ENCODE measurements around the gene PACRG. TPM values are rescaled to one million over a fixed set of nuclear protein-coding genes. Genes with fewer than 3 reads are reported as not detected.

Gene PACRG
- total and polyA plus RNA-seq, 2 of the 13 experiments (the other 11 are each of a cell fraction or from before 2014, with no cell fraction given) = 0.13 TPM; not detected in 1

- in situ Hi-C loops (cut with HindIII; ENCODE audit: extremely low pct_ligation_motif_present, low pct_unique_long_range_greater_than_20kb) = no loop called here
These were observed 212.7 kb downstream of the PACRG start for GRCh38 chr6:162940426-162940825.

More at GRCh38 chr6:162940426-162940825, 212.7 kb downstream of the PACRG start:
- DNase-seq (ENCODE audit: low spot score) (no peak), ATAC-seq (no peak), FAIRE-seq (no peak)
- 26% methylated on average over 5 of the region's 5 CpGs for WGBS (ENCODE audit: low lambda C conversion rate)
- no peaks in the 10 kb centered on the region for H3K4me1 ChIP-seq (ENCODE audit: insufficient read depth, low read length)
- no peak overlapping the region for H3K27ac ChIP-seq (ENCODE audit: extremely low read length, insufficient read depth, low read length)
- intact Hi-C loops (cut with micrococcal nuclease; ENCODE audit: unreplicated experiment) = no loop called here
- ChIA-PET POLR2A (no interaction called here), CTCF (ENCODE audit: low intra/inter-chr PET ratio, low total read pairs) (no interaction called here)
- no peak overlapping the region for H3K4me2 ChIP-seq (ENCODE audit: low read depth, low read length)
- no peaks in the 10 kb centered on the region for H3K79me2 ChIP-seq (ENCODE audit: insufficient read depth, low read length)
- no TSS peak for BruUV-seq (replicated peaks)
- H3K4me3 ChIP-seq (replicated peaks in 1 of 3; ENCODE audit: insufficient read depth in 1 of 3, low read depth in 2 of 3, low read length in 3 of 3) = no peak overlapping the region
- no peak overlapping the region for H3K9ac ChIP-seq (ENCODE audit: insufficient read depth, low read depth, low read length)
- peaks cover 86% of the 10 kb centered on the region for H3K9me3 ChIP-seq (ENCODE audit: low read length)
- no peaks in the 10 kb centered on the region for H3K36me3 ChIP-seq (replicated peaks in 1 of 2; ENCODE audit: control insufficient read depth in 1 of 2, insufficient read depth in 2 of 2, low read length in 2 of 2)
- H4K20me1 ChIP-seq (ENCODE audit: insufficient read depth, low read length) = no peaks in the 10 kb centered on the region; the same call in 1 of the 2 replicates
- no peak for TF ChIP-seq REPIN1 (CRISPR knock-in tag; IDR thresholded peaks at IDR 0.05; ENCODE audit: borderline replicate concordance, low read depth)
- TF ChIP-seq CREBL2 (CRISPR knock-in tag; IDR thresholded peaks at IDR 0.05; ENCODE audit: borderline replicate concordance) = no peak
- TF ChIP-seq MED8 (CRISPR knock-in tag; IDR thresholded peaks at IDR 0.05; ENCODE audit: insufficient replicate concordance) = no peak
- no peak for TF ChIP-seq CHD4 (IDR thresholded peaks at IDR 0.05; ENCODE audit: borderline replicate concordance, low read length)
- no peak for TF ChIP-seq ARNT (IDR thresholded peaks at IDR 0.05)
- no peak for TF ChIP-seq JUN (CRISPR knock-in tag; IDR thresholded peaks at IDR 0.05)
- TF ChIP-seq PCBP1 (IDR thresholded peaks at IDR 0.05; ENCODE audit: borderline replicate concordance, low read depth, low read length) = no peak
- TF ChIP-seq ZNF367 (CRISPR knock-in tag; IDR thresholded peaks at IDR 0.05; ENCODE audit: borderline replicate concordance) = no peak
- no peak for TF ChIP-seq ASH2L (IDR thresholded peaks at IDR 0.05; ENCODE audit: insufficient read length, low read depth, low read length)
- TF ChIP-seq ZNF30 (CRISPR knock-in tag; IDR thresholded peaks at IDR 0.05) = no peak
- TF ChIP-seq FUBP1 (CRISPR knock-in tag; IDR thresholded peaks at IDR 0.05; ENCODE audit: borderline replicate concordance) = no peak
- TF ChIP-seq ZNF234 (CRISPR knock-in tag; conservative IDR thresholded peaks at IDR 0.05) = no peak
- TF ChIP-seq ZNF329 (CRISPR knock-in tag; IDR thresholded peaks at IDR 0.05; ENCODE audit: low read depth) = no peak
- TF ChIP-seq POGZ (CRISPR knock-in tag; IDR thresholded peaks at IDR 0.05) = no peak
- no peak for TF ChIP-seq XBP1 (CRISPR knock-in tag; IDR thresholded peaks at IDR 0.05)
- no peak for TF ChIP-seq HOXA9 (CRISPR knock-in tag; IDR thresholded peaks at IDR 0.05; ENCODE audit: borderline replicate concordance)
- no peak for TF ChIP-seq POLR2AphosphoS5 (IDR thresholded peaks at IDR 0.05; ENCODE audit: low read depth, low read length)
- TF ChIP-seq ZNF891 (CRISPR knock-in tag; IDR thresholded peaks at IDR 0.05) = no peak
- no peaks in the 10 kb centered on the region for H3K27me3 ChIP-seq (ENCODE audit: control insufficient read depth in 1 of 2, insufficient read depth in 2 of 2, low read length in 2 of 2)
- H2AFZ ChIP-seq (ENCODE audit: low read length) = no peak overlapping the region
